ENCODE data around the gene LIN37.

DNA sequence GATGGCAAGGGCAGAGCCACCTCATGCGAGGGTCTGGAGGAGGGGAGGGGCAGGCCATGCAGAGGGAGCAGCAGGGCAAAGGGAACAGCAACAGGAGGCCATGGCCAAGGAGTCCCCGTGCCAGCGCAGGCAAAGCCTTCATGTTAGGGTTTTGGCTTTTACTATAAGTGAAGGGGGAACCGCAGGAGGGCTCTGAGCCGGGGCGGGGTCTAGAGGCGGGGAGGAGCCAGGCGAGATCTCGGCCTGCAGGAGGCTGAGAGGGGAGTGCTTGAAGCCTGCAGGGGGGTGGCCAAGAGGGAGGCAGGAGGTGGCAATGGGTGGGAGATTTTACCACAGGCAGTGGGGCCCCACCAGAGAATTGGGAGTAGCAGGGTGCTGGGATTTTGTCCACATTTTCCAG lies 33.3 kb downstream of the LIN37 start:
- TF ChIP-seq POLR2A (IDR thresholded peaks at IDR 0.05; ENCODE audit: low read depth, low read length): no peak
- no peak for TF ChIP-seq EZH2 (IDR thresholded peaks at IDR 0.05; ENCODE audit: borderline replicate concordance, low read depth, low read length, severe bottlenecking)
- no peak for TF ChIP-seq POLR2AphosphoS5 (IDR thresholded peaks at IDR 0.05; ENCODE audit: insufficient read depth, low read depth, low read length)
- TF ChIP-seq, protein P1, sequence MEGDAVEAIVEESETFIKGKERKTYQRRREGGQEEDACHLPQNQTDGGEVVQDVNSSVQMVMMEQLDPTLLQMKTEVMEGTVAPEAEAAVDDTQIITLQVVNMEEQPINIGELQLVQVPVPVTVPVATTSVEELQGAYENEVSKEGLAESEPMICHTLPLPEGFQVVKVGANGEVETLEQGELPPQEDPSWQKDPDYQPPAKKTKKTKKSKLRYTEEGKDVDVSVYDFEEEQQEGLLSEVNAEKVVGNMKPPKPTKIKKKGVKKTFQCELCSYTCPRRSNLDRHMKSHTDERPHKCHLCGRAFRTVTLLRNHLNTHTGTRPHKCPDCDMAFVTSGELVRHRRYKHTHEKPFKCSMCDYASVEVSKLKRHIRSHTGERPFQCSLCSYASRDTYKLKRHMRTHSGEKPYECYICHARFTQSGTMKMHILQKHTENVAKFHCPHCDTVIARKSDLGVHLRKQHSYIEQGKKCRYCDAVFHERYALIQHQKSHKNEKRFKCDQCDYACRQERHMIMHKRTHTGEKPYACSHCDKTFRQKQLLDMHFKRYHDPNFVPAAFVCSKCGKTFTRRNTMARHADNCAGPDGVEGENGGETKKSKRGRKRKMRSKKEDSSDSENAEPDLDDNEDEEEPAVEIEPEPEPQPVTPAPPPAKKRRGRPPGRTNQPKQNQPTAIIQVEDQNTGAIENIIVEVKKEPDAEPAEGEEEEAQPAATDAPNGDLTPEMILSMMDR (IDR thresholded peaks at IDR 0.05; ENCODE audit: extremely low read depth in 1 of 2, insufficient read depth in 1 of 2, low read depth in 1 of 2, low read length in 2 of 2): no peak
- TF ChIP-seq JUN (IDR thresholded peaks at IDR 0.05; ENCODE audit: borderline replicate concordance, insufficient read depth, insufficient read length, low read depth): no peak
- TF ChIP-seq, protein P2, sequence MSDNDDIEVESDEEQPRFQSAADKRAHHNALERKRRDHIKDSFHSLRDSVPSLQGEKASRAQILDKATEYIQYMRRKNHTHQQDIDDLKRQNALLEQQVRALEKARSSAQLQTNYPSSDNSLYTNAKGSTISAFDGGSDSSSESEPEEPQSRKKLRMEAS (IDR thresholded peaks at IDR 0.05; ENCODE audit: insufficient read depth, insufficient read length): no peak

Data from endothelial cell of umbilical vein (primary cell).